Kidney (tissue), 14 donors: ENCODE measurements around the gene KDM4C. TPM values are rescaled to one million over a fixed set of nuclear protein-coding genes. Genes with fewer than 3 reads are reported as not detected.

ENCODE experiments used
- DNase-seq, 5 donors: peaks; one replicate each; pipeline ENCODE4 v3.0.0-alpha.2; 2013 to 2020
- FAIRE-seq: peaks from 2 replicates; lab custom pipeline; 2012; peaks lifted over from hg19 to GRCh38; lab: Jason Lieb, UNC
- H3K27ac ChIP-seq, 2 donors: one replicate each; pipeline ENCODE4 v1.7.0; 2013; ENCODE audit warnings: low read depth in 2 of 2, low read length in 2 of 2, inconsistent platforms in 1 of 2
- H3K27me3 ChIP-seq: one replicate; pipeline ENCODE4 v1.7.1; 2013; ENCODE audit warnings: low read length, inconsistent platforms; ENCODE audit not compliant: control insufficient read depth, insufficient read depth
- H3K36me3 ChIP-seq, 3 donors: one replicate each; pipeline versions ENCODE4 v1.7.0 to v1.7.1; 2013; ENCODE audit warnings: low read length in 3 of 3, control low read depth in 1 of 3, inconsistent platforms in 1 of 3; ENCODE audit not compliant: insufficient read depth in 3 of 3, control insufficient read depth in 2 of 3
- H3K4me1 ChIP-seq, 3 donors: one replicate each; pipeline versions ENCODE4 v1.7.0 to v1.7.1; 2013; ENCODE audit warnings: low read length in 3 of 3, inconsistent platforms in 1 of 3, low read depth in 1 of 3; ENCODE audit not compliant: control insufficient read depth in 2 of 3, insufficient read depth in 2 of 3
- H3K4me3 ChIP-seq, 3 donors: one replicate each; pipeline versions ENCODE4 v1.7.0 to v1.8.1; 2013; ENCODE audit warnings: low read length in 3 of 3, control low read depth in 1 of 3, inconsistent platforms in 1 of 3
- H3K9ac ChIP-seq, 3 donors: one replicate each; pipeline versions ENCODE4 v1.7.0 to v1.7.1; 2013; ENCODE audit warnings: low read length in 3 of 3, control low read depth in 1 of 3, inconsistent platforms in 1 of 3
- H3K9me3 ChIP-seq, 3 donors: one replicate each; pipeline versions ENCODE4 v1.7.0 to v1.7.1; 2013; ENCODE audit warnings: low read length in 3 of 3, control low read depth in 1 of 3, inconsistent platforms in 1 of 3; ENCODE audit not compliant: control insufficient read depth in 2 of 3, insufficient read depth in 1 of 3
- CTCF ChIP-seq: IDR thresholded peaks from 3 replicates; pipeline ENCODE4 v1.5.1; 2012; ENCODE audit warnings: mild to moderate bottlenecking, moderate library complexity, borderline replicate concordance; ENCODE audit not compliant: insufficient read depth; ENCODE audit errors: extremely low read depth
- intact Hi-C: fragments of 100-400 bp; cut with DNase I; formaldehyde crosslinking; loops from one replicate; pipeline ENCODE4 v1.11.1; 2022
- polyA plus RNA-seq: library from polyadenylated mRNA; stranded (reverse); fragments of 350-450 nt; fragmentation: Illumina TruSeq; extraction: RNeasy Lipid Tissue Mini Kit (QIAGEN cat#74804); gene quantifications from one replicate; pipeline ENCODE4 v1.2.3, GENCODE V29; 2014; ENCODE audit warnings: low read depth, low replicate concordance; ENCODE audit not compliant: insufficient read depth
- total RNA-seq: library from RNA; stranded (reverse); fragmentation: NEBNext Ultra II Directional; extraction: Animal tissue kit (Norgen Biotek cat#: 25700); gene quantifications from one replicate; pipeline ENCODE4 v1.2.1, GENCODE V29; 2021
- donor health status: control.
- donor health status: control.
- donor health status: control.
- donor health status: control.
- donor health status: control.
- donor health status: DM: yes; HTN: yes; CAD: no.
- donor health status: Normal renal cell carcinoma (clear cell type).

KDM4C gene
- total and polyA plus RNA-seq, 2 donors from 2014 or later, result 7.1 to 47.1 TPM

- Histone ChIP-seq H3K9me3 (no peaks in the 10 kb centered on the region), H3K9ac (no peak overlapping the region), H3K4me1 (no peaks in the 10 kb centered on the region), H3K27me3 (no peaks in the 10 kb centered on the region), H3K4me3 (no peak overlapping the region), H3K27ac (no peak overlapping the region), H3K36me3 (no peaks in the 10 kb centered on the region)
- intact Hi-C loops, result no loop called here
- DNase-seq, result no peak
- no peak for FAIRE-seq
- TF ChIP-seq CTCF, result no peak
These were observed 309.4 kb downstream of the KDM4C start for GRCh38 chr9:7067169-7067568.

GRCh38 chr9:7071916-7072315 lies 314.1 kb downstream of the KDM4C start:
- H3K36me3 ChIP-seq, result peaks cover 0 to 2% (median 0%) of the 10 kb centered on the region in 3 donors
- no peak for TF ChIP-seq CTCF
- no peak for FAIRE-seq
- H3K27me3 ChIP-seq, result no peaks in the 10 kb centered on the region
- H3K9ac ChIP-seq, result no peak overlapping the region
- H3K9me3 ChIP-seq, result no peaks in the 10 kb centered on the region
- H3K4me1 ChIP-seq, result no peaks in the 10 kb centered on the region
- no peak overlapping the region for H3K4me3 ChIP-seq
- intact Hi-C loops, result no loop called here
- no peak for DNase-seq
- no peak overlapping the region for H3K27ac ChIP-seq

- H3K27me3 ChIP-seq, result no peaks in the 10 kb centered on the region
- H3K9me3 ChIP-seq, result no peaks in the 10 kb centered on the region
- DNase-seq (no peak), FAIRE-seq (no peak)
- no peak for TF ChIP-seq CTCF
- no peak overlapping the region for H3K9ac ChIP-seq
- H3K36me3 ChIP-seq, result peaks cover 0 to 6% (median 6%) of the 10 kb centered on the region in 3 donors
- intact Hi-C loops, result no loop called here
- H3K4me1 ChIP-seq, result no peaks in the 10 kb centered on the region
- H3K4me3 ChIP-seq, result no peak overlapping the region
- no peak overlapping the region for H3K27ac ChIP-seq
These were observed 315.9 kb downstream of the KDM4C start for GRCh38 chr9:7073706-7074105.

- no peaks in the 10 kb centered on the region for H3K4me1 ChIP-seq
- no peak for TF ChIP-seq CTCF
- H3K9me3 ChIP-seq, result no peaks in the 10 kb centered on the region
- peaks cover 0 to 7% (median 6%) of the 10 kb centered on the region in 3 donors for H3K36me3 ChIP-seq
- FAIRE-seq (no peak), DNase-seq (no peak)
- intact Hi-C loops, result no loop called here
- no peak overlapping the region for H3K4me3 ChIP-seq
- no peak overlapping the region for H3K9ac ChIP-seq
- no peaks in the 10 kb centered on the region for H3K27me3 ChIP-seq
- no peak overlapping the region for H3K27ac ChIP-seq
These were observed 317.4 kb downstream of the KDM4C start for GRCh38 chr9:7075154-7075553.
